PC-3 (cell line): ENCODE measurements around the gene ATG4B. TPM values are rescaled to one million over a fixed set of nuclear protein-coding genes. Genes with fewer than 3 reads are reported as not detected.
A peak's percentile ranks its signal among the peaks of the same experiment; 100 is the strongest.

Experiments used
- ATAC-seq: fragments of 200-7000 bp; cut with Tn5 transposase; 2 replicates; pipeline ENCODE4 v1.9.1; 2020; ENCODE audit warnings: mild to moderate bottlenecking, moderate library complexity
- BruUV-seq: library from RNA; stranded (reverse); fragments of 400-500 nt; replicated peaks from 2 replicates; lab custom pipeline; 2021; lab: Mats Ljungman, UMichigan
- CTCF ChIA-PET: fragments of 300-600 bp; sonication (Branson Sonifier 250); formaldehyde crosslinking; loops from one replicate; lab custom pipeline; 2022; ENCODE audit warnings: antibody characterized with exemption; lab: Charles Lee
- POLR2A ChIA-PET: fragments of 300-600 bp; sonication (Branson Sonifier 250); formaldehyde crosslinking; loops from one replicate; lab custom pipeline; 2022; ENCODE audit warnings: antibody characterized with exemption; ENCODE audit not compliant: unreplicated experiment; lab: Charles Lee
- DNase-seq: peaks from one replicate; pipeline ENCODE4 v3.0.0-alpha.2; 2015
- H2AFZ ChIP-seq: fragments of 300-600 bp; sonication (generic); 2 replicates; pipeline ENCODE4 v1.6.0; 2016; ENCODE audit warnings: antibody characterized with exemption, low read length
- H3F3A ChIP-seq: fragments of 300-600 bp; sonication (generic); one replicate; pipeline ENCODE4 v1.6.0; 2017; ENCODE audit warnings: antibody characterized with exemption, low read length, control low read depth, mild to moderate bottlenecking; ENCODE audit not compliant: unreplicated experiment
- H3K27ac ChIP-seq: fragments of 300-600 bp; sonication (generic); 2 replicates; pipeline ENCODE4 v1.5.1; 2016; ENCODE audit warnings: mild to moderate bottlenecking, low read length
- H3K27me3 ChIP-seq: fragments of 300-600 bp; sonication (generic); 2 replicates; pipeline ENCODE4 v1.6.1; 2016; ENCODE audit warnings: low read length, mixed read lengths
- H3K36me3 ChIP-seq: fragments of 300-600 bp; sonication (generic); 2 replicates; pipeline ENCODE4 v1.6.1; 2016; ENCODE audit warnings: low read depth, mixed run types, low read length, mixed read lengths
- H3K4me1 ChIP-seq: fragments of 300-600 bp; sonication (generic); 2 replicates; pipeline ENCODE4 v1.5.1; 2016; ENCODE audit warnings: low read length; ENCODE audit not compliant: insufficient read depth
- H3K4me2 ChIP-seq: fragments of 300-600 bp; sonication (generic); 2 replicates; pipeline ENCODE4 v1.6.0; 2016; ENCODE audit warnings: low read length
- H3K4me3 ChIP-seq: fragments of 300-600 bp; sonication (generic); 2 replicates; pipeline ENCODE4 v1.5.1; 2016; ENCODE audit warnings: mild to moderate bottlenecking, low read length, mixed read lengths
- H3K79me2 ChIP-seq: fragments of 300-600 bp; sonication (generic); 2 replicates; pipeline ENCODE4 v1.6.1; 2017; ENCODE audit warnings: low read length, mixed read lengths
- H3K9ac ChIP-seq: fragments of 300-600 bp; sonication (generic); 2 replicates; pipeline ENCODE4 v1.6.0; 2016; ENCODE audit warnings: mild to moderate bottlenecking, low read length
- H3K9me2 ChIP-seq: fragments of 300-600 bp; sonication (generic); replicated peaks from 2 replicates; pipeline ENCODE4 v1.6.1; 2016; ENCODE audit warnings: mixed run types, low read length, mixed read lengths
- H3K9me3 ChIP-seq: fragments of 300-600 bp; sonication (generic); 2 replicates; pipeline ENCODE4 v1.6.1; 2016; ENCODE audit warnings: low read length, mixed read lengths
- H4K20me1 ChIP-seq: fragments of 300-600 bp; sonication (generic); 2 replicates; pipeline ENCODE4 v1.6.1; 2016; ENCODE audit warnings: low read length, mixed read lengths
- EZH2 ChIP-seq: fragments of 300-600 bp; sonication (generic); IDR thresholded peaks from one replicate; pipeline ENCODE4 v1.6.1; 2017; ENCODE audit warnings: antibody characterized with exemption, mild to moderate bottlenecking, low read length; ENCODE audit not compliant: unreplicated experiment
- EZH2phosphoT487 ChIP-seq: fragments of 300-600 bp; sonication (generic); IDR thresholded peaks from 2 replicates; pipeline ENCODE4 v1.6.1; 2018; ENCODE audit warnings: mild to moderate bottlenecking, antibody characterized with exemption, low read length, borderline replicate concordance
- intact Hi-C: fragments of 100-400 bp; cut with micrococcal nuclease; formaldehyde crosslinking; loops from 2 replicates; pipeline ENCODE4 v1.9.0; 2023
- total RNA-seq: library from RNA; depleted of rRNA; stranded (reverse); fragments of >200 nt; gene quantifications from 2 replicates; pipeline ENCODE4 v1.2.3, GENCODE V29; 2014
- TF ChIP-seq, protein P1 (sequence below): fragments of 300-600 bp; sonication (generic); conservative IDR thresholded peaks from 2 replicates; pipeline ENCODE4 v1.5.1; 2017; ENCODE audit warnings: antibody characterized with exemption, low read depth, mild to moderate bottlenecking, low read length

The ATG4B gene
- total RNA-seq, 1 experiment from 2014 or later, result 83.0 TPM

DNA sequence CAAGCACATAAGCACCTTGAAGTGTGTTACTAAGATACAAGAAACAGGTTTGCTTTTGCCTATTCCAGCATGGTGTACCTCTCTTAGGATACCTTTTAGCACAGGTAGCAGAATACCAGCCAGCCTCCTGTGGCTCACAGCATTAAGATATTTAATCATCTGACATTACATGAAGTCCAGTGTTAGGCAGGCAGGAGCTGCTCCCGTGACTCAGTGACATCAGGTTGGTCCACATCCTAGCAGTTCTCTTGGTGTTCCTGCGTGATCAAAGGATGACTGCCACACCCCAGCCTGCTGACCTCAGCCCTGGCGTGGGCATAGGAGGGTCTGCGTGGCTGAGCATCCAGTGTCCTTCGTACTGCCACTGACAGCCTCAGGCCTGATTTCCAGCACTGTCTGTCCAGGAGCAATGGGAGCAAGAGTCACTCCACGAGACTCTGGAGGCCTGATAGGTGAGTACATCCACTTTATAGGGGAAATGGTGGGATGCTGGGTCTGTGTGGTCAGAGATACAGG, 52.8 kb downstream of the ATG4B start:
- H3K27me3 ChIP-seq, result no peaks in the 10 kb centered on the region
- H3K4me1 ChIP-seq, result peaks cover 12% of the 10 kb centered on the region
- no peaks in the 10 kb centered on the region for H3K9me2 ChIP-seq
- H3K4me3 ChIP-seq, result no peak overlapping the region
- H3F3A ChIP-seq, result no peaks in the 10 kb centered on the region
- H3K4me2 ChIP-seq, result no peak overlapping the region
- TF ChIP-seq, protein P1, sequence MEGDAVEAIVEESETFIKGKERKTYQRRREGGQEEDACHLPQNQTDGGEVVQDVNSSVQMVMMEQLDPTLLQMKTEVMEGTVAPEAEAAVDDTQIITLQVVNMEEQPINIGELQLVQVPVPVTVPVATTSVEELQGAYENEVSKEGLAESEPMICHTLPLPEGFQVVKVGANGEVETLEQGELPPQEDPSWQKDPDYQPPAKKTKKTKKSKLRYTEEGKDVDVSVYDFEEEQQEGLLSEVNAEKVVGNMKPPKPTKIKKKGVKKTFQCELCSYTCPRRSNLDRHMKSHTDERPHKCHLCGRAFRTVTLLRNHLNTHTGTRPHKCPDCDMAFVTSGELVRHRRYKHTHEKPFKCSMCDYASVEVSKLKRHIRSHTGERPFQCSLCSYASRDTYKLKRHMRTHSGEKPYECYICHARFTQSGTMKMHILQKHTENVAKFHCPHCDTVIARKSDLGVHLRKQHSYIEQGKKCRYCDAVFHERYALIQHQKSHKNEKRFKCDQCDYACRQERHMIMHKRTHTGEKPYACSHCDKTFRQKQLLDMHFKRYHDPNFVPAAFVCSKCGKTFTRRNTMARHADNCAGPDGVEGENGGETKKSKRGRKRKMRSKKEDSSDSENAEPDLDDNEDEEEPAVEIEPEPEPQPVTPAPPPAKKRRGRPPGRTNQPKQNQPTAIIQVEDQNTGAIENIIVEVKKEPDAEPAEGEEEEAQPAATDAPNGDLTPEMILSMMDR, result no peak
- TF ChIP-seq EZH2 (no peak), EZH2phosphoT487 (no peak)
- no peak overlapping the region for H3K27ac ChIP-seq
- no peak overlapping the region for H3K9ac ChIP-seq
- no peak for DNase-seq
- ChIA-PET POLR2A (no interaction called here), CTCF (no interaction called here)
- H2AFZ ChIP-seq, result no peak overlapping the region
- H3K79me2 ChIP-seq, result peaks cover 30% of the 10 kb centered on the region
- H3K36me3 ChIP-seq, result no peaks in the 10 kb centered on the region
- no peaks in the 10 kb centered on the region for H3K9me3 ChIP-seq
- no TSS peak for BruUV-seq
- no peak for ATAC-seq
- intact Hi-C loops, result no loop called here
- H4K20me1 ChIP-seq, result no peaks in the 10 kb centered on the region

DNA sequence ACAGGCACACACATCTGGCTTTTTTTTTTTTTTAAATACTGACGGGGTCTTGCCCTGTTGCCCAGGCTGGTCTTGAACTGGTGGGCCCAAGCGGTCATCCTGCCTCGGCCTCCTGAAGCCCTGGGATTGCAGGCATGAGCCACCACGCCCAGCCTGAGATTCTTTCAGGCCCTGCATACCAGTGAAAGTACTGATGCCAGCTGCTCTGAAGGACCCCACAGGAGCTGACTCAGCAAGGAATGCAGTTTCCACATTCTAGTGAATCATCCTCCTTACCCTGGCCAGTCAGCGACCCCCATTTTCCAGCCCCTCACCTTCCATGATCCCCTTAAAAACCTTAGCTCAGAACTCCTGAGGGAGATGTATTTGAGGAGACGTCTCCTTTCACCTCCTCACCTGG, 55.0 kb downstream of the ATG4B start:
- POLR2A ChIA-PET, result no interaction called here
- intact Hi-C loops, result no loop called here
- no peaks in the 10 kb centered on the region for H3K9me2 ChIP-seq

DNA sequence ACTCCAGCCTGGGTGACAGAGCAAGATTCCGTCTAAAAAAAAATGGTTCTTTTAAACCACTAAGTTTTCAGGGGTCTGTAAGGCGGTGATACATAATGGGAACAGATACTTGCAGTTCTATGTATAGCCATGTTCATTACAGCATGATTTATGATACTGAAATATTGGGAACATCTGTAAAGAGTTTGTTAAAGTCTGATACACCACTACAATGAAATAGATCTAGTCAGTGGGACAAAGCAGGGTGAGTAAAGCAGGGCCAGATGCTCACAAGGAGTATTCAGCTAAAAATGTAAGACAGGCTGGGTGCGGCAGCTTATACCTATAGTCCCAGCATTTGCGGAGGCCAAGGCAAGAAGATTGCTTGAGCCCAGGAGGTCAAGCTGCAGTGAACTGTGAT, 58.2 kb downstream of the ATG4B start:
- H3K9me3 ChIP-seq, result no peaks in the 10 kb centered on the region
- ChIA-PET POLR2A (no interaction called here), CTCF (no interaction called here)
- no peaks in the 10 kb centered on the region for H3K36me3 ChIP-seq
- no peak for ATAC-seq
- intact Hi-C loops, result no loop called here
- H3K9ac ChIP-seq, result no peak overlapping the region
- H2AFZ ChIP-seq, result no peak overlapping the region
- H4K20me1 ChIP-seq, result no peaks in the 10 kb centered on the region
- H3K4me3 ChIP-seq, result no peak overlapping the region
- no peaks in the 10 kb centered on the region for H3K4me1 ChIP-seq
- DNase-seq, result no peak
- H3K27ac ChIP-seq, result no peak overlapping the region
- no peaks in the 10 kb centered on the region; the same call in 1 of the 2 replicates for H3K79me2 ChIP-seq
- no peaks in the 10 kb centered on the region for H3F3A ChIP-seq
- BruUV-seq, result no TSS peak
- H3K9me2 ChIP-seq, result no peaks in the 10 kb centered on the region
- H3K27me3 ChIP-seq, result no peaks in the 10 kb centered on the region
- H3K4me2 ChIP-seq, result no peak overlapping the region
- no peak for TF ChIP-seq EZH2
- TF ChIP-seq, protein P1, result no peak
- TF ChIP-seq EZH2phosphoT487, result no peak

More for the DNA sequence above, 55.0 kb downstream of the ATG4B start:
- H3K27ac ChIP-seq, result no peak overlapping the region
- H3F3A ChIP-seq, result no peaks in the 10 kb centered on the region
- no TSS peak for BruUV-seq
- no peaks in the 10 kb centered on the region for H3K27me3 ChIP-seq
- TF ChIP-seq EZH2phosphoT487, result no peak
- TF ChIP-seq, protein P1, result no peak
- TF ChIP-seq EZH2, result no peak
- H4K20me1 ChIP-seq, result no peaks in the 10 kb centered on the region
- ATAC-seq (peak; percentile 40; the same call in 1 of the 2 replicates), DNase-seq (peak; percentile 49)
- peaks cover 12% of the 10 kb centered on the region for H3K79me2 ChIP-seq
- H3K4me2 ChIP-seq, result no peak overlapping the region
- H3K9me3 ChIP-seq, result no peaks in the 10 kb centered on the region
- CTCF ChIA-PET, result no interaction called here
- H3K9ac ChIP-seq, result no peak overlapping the region
- H2AFZ ChIP-seq, result no peak overlapping the region
- H3K4me3 ChIP-seq, result no peak overlapping the region
- H3K36me3 ChIP-seq, result no peaks in the 10 kb centered on the region
- peaks cover 8% of the 10 kb centered on the region for H3K4me1 ChIP-seq
